Measurements from ENCODE around the gene MIPOL1.
A peak's percentile ranks its signal among the peaks of the same experiment; 100 is the strongest.

DNA sequence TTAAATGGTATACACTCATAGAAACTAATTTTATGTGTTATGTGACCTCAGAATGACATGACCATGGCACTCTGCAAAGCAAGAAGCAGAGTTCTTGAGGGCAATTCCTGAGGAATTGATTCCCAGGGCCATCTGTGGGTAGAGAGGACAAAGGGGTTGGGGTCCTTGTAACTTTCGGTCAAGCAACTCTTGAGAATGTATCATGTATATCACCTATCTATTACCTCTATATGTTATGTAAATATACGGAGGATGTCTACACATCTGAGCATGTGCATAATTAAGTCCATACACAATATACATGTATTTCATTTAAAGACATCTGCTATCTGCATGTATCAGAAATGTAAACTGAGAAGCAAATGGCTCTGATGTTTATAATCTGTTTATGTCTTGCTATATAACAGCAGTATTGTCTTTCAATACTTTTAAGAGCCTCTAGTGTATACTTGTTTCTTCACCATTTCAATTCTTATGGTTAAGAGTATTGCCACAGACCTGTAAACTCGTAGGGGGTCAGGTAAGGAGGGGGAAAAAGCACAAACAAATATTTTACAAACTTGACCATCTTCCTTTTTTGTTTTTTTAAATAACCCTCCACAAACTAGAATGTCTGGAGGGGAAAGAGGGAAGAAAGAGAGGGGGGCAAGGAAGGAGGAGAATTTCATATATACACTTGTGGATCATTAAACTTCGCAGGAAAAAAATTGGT lies 392.8 kb downstream of the MIPOL1 start:
- TF ChIP-seq, protein P1, sequence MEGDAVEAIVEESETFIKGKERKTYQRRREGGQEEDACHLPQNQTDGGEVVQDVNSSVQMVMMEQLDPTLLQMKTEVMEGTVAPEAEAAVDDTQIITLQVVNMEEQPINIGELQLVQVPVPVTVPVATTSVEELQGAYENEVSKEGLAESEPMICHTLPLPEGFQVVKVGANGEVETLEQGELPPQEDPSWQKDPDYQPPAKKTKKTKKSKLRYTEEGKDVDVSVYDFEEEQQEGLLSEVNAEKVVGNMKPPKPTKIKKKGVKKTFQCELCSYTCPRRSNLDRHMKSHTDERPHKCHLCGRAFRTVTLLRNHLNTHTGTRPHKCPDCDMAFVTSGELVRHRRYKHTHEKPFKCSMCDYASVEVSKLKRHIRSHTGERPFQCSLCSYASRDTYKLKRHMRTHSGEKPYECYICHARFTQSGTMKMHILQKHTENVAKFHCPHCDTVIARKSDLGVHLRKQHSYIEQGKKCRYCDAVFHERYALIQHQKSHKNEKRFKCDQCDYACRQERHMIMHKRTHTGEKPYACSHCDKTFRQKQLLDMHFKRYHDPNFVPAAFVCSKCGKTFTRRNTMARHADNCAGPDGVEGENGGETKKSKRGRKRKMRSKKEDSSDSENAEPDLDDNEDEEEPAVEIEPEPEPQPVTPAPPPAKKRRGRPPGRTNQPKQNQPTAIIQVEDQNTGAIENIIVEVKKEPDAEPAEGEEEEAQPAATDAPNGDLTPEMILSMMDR (IDR thresholded peaks at IDR 0.05; ENCODE audit: low read depth, low read length, missing input control): no peak
- no peak for TF ChIP-seq EGR1 (IDR thresholded peaks at IDR 0.05; ENCODE audit: low read depth in 2 of 2)
- TF ChIP-seq, protein P2, sequence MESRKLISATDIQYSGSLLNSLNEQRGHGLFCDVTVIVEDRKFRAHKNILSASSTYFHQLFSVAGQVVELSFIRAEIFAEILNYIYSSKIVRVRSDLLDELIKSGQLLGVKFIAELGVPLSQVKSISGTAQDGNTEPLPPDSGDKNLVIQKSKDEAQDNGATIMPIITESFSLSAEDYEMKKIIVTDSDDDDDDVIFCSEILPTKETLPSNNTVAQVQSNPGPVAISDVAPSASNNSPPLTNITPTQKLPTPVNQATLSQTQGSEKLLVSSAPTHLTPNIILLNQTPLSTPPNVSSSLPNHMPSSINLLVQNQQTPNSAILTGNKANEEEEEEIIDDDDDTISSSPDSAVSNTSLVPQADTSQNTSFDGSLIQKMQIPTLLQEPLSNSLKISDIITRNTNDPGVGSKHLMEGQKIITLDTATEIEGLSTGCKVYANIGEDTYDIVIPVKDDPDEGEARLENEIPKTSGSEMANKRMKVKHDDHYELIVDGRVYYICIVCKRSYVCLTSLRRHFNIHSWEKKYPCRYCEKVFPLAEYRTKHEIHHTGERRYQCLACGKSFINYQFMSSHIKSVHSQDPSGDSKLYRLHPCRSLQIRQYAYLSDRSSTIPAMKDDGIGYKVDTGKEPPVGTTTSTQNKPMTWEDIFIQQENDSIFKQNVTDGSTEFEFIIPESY (IDR thresholded peaks at IDR 0.05): no peak
- TF ChIP-seq, protein P3, sequence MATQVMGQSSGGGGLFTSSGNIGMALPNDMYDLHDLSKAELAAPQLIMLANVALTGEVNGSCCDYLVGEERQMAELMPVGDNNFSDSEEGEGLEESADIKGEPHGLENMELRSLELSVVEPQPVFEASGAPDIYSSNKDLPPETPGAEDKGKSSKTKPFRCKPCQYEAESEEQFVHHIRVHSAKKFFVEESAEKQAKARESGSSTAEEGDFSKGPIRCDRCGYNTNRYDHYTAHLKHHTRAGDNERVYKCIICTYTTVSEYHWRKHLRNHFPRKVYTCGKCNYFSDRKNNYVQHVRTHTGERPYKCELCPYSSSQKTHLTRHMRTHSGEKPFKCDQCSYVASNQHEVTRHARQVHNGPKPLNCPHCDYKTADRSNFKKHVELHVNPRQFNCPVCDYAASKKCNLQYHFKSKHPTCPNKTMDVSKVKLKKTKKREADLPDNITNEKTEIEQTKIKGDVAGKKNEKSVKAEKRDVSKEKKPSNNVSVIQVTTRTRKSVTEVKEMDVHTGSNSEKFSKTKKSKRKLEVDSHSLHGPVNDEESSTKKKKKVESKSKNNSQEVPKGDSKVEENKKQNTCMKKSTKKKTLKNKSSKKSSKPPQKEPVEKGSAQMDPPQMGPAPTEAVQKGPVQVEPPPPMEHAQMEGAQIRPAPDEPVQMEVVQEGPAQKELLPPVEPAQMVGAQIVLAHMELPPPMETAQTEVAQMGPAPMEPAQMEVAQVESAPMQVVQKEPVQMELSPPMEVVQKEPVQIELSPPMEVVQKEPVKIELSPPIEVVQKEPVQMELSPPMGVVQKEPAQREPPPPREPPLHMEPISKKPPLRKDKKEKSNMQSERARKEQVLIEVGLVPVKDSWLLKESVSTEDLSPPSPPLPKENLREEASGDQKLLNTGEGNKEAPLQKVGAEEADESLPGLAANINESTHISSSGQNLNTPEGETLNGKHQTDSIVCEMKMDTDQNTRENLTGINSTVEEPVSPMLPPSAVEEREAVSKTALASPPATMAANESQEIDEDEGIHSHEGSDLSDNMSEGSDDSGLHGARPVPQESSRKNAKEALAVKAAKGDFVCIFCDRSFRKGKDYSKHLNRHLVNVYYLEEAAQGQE (IDR thresholded peaks at IDR 0.05): no peak
- TF ChIP-seq, protein P4, sequence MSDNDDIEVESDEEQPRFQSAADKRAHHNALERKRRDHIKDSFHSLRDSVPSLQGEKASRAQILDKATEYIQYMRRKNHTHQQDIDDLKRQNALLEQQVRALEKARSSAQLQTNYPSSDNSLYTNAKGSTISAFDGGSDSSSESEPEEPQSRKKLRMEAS (IDR thresholded peaks at IDR 0.05): no peak
- TF ChIP-seq RAD21 (IDR thresholded peaks at IDR 0.05): no peak
- TF ChIP-seq, protein P5, sequence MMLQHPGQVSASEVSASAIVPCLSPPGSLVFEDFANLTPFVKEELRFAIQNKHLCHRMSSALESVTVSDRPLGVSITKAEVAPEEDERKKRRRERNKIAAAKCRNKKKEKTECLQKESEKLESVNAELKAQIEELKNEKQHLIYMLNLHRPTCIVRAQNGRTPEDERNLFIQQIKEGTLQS (IDR thresholded peaks at IDR 0.05): no peak
- peak; percentile 7 for TF ChIP-seq TAF1 (conservative IDR thresholded peaks at IDR 0.05)
- TF ChIP-seq YY1 (IDR thresholded peaks at IDR 0.05): no peak
- no peak for TF ChIP-seq NR2F2 (IDR thresholded peaks at IDR 0.05)
- TF ChIP-seq JUND (IDR thresholded peaks at IDR 0.05): no peak
- no peak for TF ChIP-seq SP1 (IDR thresholded peaks at IDR 0.05)
- no peak for TF ChIP-seq HNF4A (conservative IDR thresholded peaks at IDR 0.05)
- no peak for TF ChIP-seq GABPA (IDR thresholded peaks at IDR 0.05 in 1 of 2, conservative IDR thresholded peaks at IDR 0.05 in 1 of 2)
